Vagina (tissue), 2 donors: ENCODE results near the gene MX2.

Experiments used
- POLR2A ChIP-seq, 2 donors: fragments of 450-650 bp; IDR thresholded peaks; one replicate each; pipeline ENCODE4 v1.6.1; 2017; ENCODE audit warnings: antibody characterized with exemption in 2 of 2, mild to moderate bottlenecking in 2 of 2, moderate library complexity in 2 of 2
- POLR2AphosphoS5 ChIP-seq, 2 donors: sonication (generic); formaldehyde crosslinking; IDR thresholded peaks; one replicate each; pipeline ENCODE4 v1.9.0; 2017; ENCODE audit warnings: antibody characterized with exemption in 2 of 2, mild to moderate bottlenecking in 2 of 2, low read depth in 1 of 2; ENCODE audit not compliant: insufficient read depth in 1 of 2
- TF ChIP-seq, protein P1 (sequence below), 3 experiments: fragments of 450-650 bp in 2 of 3; fragments of 200-600 bp in 1 of 3; sonication (generic) in 1 of 3; IDR thresholded peaks; one replicate each; pipeline ENCODE4 v1.5.1; 2017 to 2019; ENCODE audit warnings: antibody characterized with exemption in 3 of 3, mild to moderate bottlenecking in 2 of 3, moderate library complexity in 2 of 3

DNA sequence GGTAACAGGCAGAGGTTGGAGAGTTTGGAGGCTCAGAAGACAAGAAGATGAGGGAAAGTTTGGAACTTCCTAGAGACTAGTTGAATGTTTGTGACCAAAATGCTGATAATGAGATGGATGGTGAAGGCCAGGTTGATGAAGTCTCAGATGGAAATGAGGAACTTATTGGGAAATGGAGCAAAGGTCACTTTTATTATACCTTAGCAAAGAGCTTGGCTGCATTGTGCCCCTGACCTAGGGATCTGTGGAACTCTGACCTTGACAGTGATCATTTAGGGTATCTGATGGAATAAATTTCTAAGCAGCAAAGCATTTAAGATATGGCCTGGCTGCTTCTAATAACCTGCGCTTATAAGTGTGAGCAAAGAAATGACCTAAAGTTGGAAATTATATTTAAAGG, 28.1 kb upstream of the MX2 start:
- TF ChIP-seq, protein P1, sequence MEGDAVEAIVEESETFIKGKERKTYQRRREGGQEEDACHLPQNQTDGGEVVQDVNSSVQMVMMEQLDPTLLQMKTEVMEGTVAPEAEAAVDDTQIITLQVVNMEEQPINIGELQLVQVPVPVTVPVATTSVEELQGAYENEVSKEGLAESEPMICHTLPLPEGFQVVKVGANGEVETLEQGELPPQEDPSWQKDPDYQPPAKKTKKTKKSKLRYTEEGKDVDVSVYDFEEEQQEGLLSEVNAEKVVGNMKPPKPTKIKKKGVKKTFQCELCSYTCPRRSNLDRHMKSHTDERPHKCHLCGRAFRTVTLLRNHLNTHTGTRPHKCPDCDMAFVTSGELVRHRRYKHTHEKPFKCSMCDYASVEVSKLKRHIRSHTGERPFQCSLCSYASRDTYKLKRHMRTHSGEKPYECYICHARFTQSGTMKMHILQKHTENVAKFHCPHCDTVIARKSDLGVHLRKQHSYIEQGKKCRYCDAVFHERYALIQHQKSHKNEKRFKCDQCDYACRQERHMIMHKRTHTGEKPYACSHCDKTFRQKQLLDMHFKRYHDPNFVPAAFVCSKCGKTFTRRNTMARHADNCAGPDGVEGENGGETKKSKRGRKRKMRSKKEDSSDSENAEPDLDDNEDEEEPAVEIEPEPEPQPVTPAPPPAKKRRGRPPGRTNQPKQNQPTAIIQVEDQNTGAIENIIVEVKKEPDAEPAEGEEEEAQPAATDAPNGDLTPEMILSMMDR (IDR thresholded peaks at IDR 0.05): no peak
- TF ChIP-seq POLR2AphosphoS5 (IDR thresholded peaks at IDR 0.05; ENCODE audit: insufficient read depth in 1 of 2, low read depth in 1 of 2): no peak
- no peak for TF ChIP-seq POLR2A (IDR thresholded peaks at IDR 0.05)
